HG03280 (cell line): Measurements from ENCODE around the gene HIPK2.

ENCODE experiments used
- ATAC-seq: cut with Tn5 transposase; IDR thresholded peaks from one replicate; pipeline ENCODE4 v1.9.1; 2021; ENCODE audit warnings: mild to moderate bottlenecking, moderate library complexity; ENCODE audit not compliant: unreplicated experiment

The HIPK2 gene

GRCh38 chr7:139658296-139658695 is 119.5 kb downstream of the HIPK2 start:
- no peak for ATAC-seq

DNA sequence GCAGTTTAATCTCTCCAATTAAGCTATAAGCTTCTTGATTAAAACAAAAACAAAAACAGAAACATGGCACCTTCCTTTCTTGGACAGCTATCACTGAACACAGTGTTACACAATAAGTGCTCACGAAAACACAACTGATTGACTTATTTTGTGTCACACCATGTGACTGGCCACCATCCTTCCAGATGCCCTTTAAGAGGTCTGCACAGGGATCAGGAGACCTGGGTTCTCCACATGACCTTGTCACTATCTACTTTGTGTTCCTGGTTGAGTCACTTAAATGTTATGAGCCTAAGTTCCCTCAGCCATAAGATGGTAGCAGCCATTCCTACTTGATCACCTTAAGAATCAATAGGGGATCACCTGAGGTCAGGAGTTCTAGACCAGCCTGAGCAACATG is 120.1 kb downstream of the HIPK2 start:
- no peak for ATAC-seq

DNA sequence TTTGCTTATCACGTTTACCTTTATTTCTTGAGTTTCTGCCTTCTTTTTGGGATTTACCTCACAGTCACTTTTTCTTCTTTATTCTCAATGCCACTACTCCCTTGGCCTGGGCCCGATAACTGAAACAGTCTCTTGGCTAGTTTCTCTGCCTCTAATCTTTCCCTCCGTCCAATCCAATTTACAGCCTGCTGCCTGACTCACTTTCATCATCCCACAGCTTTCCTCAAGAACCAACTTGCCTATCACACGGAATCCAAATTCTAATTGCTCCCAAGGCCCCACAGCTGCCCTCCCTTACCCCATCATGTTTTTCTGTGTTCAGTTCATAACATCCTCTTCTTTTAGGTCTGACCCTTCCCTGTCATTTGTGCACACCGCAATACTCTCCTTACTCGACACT is 121.4 kb downstream of the HIPK2 start:
- ATAC-seq: no peak

DNA sequence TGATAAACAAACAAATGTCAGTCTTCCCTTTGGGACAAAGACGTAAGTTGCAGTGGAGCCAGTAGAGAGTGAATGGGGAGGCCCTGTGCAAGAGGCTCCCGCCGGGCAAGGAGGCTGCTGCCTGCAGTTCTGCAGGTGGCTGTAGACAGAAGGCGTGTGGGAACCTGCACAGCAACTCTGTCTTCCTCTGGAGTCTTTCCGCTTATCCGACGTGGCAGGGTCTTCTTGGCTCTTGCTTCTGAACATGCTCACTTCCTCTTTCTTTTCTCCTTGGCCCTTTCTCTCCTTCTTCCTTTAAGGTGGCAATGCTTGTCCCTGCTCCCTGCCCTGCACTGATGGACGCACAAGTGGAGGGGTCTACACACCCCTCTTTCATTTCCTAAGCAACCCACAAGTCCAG is 122.5 kb downstream of the HIPK2 start:
- ATAC-seq: no peak

DNA sequence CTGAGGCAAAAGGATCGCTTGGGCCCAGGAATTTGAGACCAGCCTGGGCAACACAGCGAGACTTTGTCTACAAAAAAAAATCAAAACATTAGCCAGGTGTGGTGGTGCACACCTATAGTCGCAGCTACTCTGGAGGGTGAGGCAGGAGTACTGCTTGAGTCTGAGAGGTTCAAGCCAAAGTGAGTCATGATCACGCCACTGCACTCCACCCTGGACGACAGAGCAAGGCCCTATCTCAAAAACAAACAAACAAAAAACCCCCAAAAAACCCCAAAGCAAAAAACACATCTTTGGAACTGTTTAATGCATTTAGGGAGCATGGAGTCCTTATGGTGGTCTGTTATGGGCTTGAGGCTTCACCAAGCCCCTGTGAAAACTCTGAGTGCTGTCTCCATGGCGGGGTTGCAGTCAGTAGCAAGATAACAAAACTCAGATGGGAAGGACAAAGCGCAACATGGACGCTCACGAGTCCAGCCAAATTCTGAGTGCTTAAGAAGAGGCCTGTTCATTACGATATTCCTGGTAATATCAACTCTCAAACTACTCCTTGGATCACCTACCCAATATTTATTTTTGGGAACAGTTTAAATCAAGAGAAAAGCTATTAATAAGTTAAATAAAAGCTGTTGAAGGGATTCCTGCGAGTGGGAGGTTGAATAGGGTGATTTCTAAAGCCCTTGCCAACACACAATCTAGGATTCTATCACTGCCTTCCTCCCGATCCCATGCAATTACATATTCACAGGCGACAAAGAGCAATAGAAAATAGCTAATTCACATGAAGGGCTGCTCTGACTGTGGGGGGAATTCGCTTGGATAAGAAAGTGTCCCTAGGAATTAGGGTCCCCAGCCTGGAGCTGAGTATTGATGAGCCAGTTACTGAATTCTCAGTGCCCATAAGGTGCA is 123.3 kb downstream of the HIPK2 start:
- no peak for ATAC-seq

- no peak for ATAC-seq
These were observed 125.9 kb downstream of the HIPK2 start for GRCh38 chr7:139651914-139652313.

- ATAC-seq: no peak
These were observed 126.5 kb downstream of the HIPK2 start for GRCh38 chr7:139651308-139651707.

GRCh38 chr7:139650429-139651100 is 127.2 kb downstream of the HIPK2 start:
- ATAC-seq: no peak

DNA sequence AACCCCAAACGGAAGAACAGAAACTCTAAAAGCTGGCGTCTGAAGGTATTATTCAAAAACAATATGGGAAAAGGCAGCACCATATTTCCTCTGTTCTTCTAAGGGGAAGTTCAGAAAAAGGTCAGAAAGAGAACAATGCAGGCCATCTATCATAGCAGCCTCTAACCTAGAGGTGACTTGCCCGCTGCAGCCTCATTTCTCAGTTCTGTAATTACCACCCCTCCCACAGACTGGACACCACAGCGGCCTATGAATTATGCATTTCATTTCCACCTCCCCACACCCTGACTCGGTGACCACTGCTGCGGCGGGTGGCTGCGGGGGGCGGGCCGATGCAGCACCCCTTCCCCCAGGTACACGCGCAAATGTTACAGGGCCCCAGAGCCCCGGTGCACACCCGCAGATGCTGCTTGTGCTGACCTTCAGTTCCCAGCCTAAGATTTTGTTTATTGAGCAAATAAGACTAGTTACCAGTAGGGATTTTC is 128.8 kb downstream of the HIPK2 start:
- peak; percentile 82 for ATAC-seq

DNA sequence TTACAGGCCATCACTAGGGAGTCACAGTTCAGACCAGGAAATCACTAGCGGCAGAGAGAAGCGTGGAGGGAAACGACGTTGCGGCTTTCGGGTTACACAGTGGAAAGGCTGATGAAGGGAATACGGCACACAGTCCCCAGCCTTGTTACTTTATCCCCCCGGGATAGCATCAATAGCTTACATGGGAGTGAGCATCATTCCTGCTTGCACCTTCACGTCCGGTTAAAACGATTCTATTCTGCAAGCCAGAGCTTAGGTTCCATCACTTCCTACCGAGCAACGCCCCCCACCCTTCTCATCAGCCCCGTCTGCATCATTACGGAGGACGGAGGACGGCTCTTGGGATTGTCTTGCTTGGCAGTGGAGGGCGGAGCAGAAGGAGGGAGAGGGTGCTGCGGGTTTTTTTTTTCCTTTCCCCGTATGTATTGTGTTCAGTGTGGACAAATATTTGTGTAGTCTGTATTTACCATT is 129.4 kb downstream of the HIPK2 start:
- no peak for ATAC-seq

DNA sequence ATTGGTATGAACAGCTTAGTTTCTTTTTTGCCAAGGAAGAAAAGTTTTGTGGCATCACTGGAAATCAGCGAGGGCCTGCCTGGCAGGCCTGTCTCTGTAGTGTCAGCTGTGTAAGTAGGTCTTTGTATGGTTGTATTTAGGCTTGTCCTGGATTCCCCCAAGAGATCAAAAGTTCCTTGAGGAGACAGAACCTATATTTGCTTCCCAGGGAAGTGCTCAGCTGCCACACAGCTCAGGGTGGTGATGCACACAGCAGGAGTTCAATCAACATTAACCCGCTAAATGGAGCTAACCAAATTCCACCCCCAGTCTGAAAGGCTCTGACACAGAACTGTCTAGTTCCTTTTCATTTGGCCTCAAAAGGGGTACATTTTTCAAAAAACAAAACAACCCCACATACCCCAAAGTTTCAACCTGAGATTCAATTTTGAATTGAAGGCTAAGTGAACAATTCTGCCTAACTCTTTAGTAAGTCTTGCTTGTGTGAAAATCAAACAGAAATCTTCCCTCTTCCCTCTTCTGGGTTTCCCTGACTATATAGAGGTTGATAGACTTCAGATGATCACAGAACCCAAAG is 129.9 kb downstream of the HIPK2 start:
- ATAC-seq: no peak

- ATAC-seq: no peak
These were observed 130.7 kb downstream of the HIPK2 start for GRCh38 chr7:139647085-139647484.

DNA sequence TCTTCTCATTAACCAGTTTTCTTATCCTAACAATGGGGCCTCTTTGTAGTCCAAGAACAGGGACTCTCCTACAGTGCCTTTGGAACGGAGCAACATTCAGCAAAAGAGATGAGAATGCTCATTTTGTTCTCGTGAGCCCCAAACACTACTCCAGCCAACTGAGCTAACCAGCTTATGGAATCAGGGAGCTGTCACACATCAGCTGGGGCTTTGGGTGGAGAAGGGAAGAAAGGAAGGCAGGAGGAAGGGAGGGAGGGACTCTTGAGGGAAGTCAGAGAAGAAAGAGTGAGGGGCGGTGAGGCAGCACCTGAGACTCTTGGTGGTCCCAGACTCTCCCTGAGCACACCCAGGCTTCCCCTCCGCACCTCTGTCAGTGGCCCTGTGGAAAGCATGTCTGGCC is 131.2 kb downstream of the HIPK2 start:
- no peak for ATAC-seq

DNA sequence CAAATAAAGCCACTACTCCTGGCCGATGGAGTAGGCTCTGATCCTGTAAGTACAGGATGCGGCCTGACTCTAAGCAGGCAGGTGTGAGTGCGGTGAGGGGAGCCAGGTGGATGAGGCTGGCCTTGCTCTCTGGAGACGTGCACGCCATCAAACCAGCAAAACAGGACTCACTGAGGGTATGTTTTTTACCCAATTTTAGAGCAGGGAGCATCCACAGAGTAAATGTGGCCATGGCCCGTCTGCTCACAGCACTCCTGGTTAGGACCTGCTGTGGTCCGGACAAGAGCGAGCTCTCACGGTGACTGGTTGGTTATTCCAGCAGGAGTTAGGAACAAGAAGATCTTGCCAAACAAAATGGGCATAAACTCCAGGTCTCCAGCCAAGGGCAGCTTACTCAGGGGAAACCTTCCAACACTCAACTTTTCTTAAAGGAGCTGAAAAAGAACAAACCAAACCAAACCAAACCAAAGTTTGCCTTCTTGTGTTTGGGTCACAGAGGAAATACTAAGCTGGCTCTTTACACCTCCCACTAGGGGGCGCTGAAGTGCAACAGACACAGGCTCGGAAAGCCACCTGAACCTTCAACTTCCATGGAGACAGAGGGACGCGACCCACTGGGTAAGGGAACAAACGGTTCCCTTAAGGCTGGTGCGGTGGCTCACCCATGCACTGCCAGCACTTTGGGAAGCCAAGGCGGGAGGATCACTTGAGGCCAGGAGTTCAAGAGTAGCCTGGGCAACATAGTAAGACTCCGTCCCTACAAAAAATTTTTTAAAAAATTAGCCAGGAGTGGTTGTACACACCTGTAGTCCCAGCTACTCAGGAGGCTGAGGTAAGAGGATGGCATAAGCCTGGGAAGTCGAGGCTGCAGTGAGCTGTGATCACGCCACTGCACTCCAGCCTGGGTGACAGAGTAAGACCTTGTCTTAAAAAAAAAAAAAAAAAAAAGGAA is 131.9 kb downstream of the HIPK2 start:
- ATAC-seq: no peak

GRCh38 chr7:139643951-139644585 is 133.7 kb downstream of the HIPK2 start:
- no peak for ATAC-seq

DNA sequence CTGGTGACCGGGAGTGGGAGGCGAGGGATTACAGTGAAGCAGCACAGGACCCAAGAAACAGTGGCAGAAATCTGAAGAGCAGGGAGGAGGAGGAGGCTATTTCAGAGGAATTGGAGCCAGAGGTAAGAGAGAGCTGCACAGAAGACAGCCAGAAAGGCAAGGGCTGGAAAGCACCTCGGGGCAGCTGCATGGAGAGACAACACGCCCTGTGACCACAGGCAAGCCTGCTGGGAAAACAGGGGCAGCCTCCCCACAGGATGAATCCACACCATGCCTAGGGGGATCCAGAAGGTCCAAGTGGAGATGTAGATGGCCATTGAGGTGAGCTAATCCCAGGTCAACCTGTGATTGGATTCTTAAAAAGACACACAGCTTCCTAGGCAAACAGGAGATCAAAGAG is 135.5 kb downstream of the HIPK2 start:
- ATAC-seq: no peak

DNA sequence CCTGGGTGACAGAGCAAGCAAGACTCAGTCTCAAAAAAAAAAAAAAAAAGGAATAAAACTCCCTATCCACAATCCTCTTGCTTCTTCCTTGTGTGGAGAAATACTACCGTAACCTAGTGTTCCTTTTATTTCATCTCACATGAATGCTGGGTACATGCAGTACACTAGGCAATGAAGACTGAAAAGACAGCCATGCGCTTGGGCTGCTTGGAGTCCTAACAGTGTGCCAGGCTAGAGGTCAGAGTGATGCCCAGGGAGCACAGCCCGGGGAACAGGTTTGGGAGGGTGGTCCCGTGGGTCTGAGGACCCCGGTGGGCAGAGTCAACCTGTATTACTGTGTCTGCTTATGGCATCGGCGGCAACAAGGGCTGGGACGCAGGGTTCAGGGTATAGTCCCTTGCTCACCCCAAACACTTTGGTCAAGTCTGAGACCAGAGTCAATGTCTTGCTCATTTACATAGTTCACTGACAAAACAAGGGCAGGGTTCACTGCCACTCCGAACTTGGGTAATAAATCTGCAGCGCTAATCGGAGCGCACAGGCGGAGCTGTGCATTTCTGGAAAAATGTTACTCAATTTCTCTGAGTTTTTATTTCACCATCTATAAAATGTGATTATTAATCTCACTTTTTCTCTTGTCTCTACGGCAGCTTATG is 136.3 kb downstream of the HIPK2 start:
- no peak for ATAC-seq

DNA sequence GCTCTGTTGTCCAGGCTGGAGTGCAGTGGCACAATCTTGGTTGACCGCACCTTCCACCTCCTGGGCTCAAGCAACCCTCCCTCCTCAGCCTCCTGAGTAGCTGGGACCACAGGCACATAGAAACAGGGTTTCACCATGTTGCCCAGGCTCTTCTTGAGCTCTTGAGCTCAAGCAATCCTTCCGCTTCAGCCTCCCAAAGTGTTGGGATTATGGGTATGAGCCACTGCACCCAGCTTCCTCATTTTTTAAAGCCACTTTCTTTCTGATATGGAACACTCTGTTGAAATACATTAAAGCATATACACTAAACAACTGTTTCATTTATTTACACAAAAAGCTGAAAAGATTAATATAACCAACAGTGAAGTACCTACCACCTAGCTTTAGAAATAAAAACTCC is 137.1 kb downstream of the HIPK2 start:
- no peak for ATAC-seq

DNA sequence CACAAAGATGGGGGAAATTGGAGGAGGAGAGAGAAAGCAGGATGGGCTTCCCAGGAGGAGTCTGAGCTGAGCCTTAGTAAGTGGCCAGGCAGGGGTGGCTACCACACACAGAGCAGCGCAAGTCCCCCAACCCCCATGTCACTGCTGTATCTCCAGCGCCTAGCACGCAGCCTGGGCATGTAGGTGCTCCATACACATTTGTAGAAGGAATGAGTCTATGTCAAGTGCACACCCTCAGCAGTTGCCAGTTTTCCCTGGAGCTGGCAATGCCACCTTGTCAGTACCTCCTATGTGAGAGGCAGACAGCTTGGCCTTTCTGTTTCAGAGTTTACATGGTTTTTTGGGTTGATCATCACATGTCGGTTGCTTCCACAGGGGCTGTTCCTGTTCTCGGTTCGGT is 138.2 kb downstream of the HIPK2 start:
- ATAC-seq: no peak
